SJCRH30 (cell line): ENCODE results near the gene KRTAP4-11. TPM values are rescaled to one million over a fixed set of nuclear protein-coding genes. Genes with fewer than 3 reads are reported as not detected.
"Not testable (repeated sequence)": the region's sequence is repeated elsewhere in the genome, so short reads cannot be mapped to it uniquely, and the experiment has no call there.

Experiments
- DNase-seq, 2 experiments: peaks; one replicate each; pipeline ENCODE4 v3.0.0-alpha.2; 2015 to 2020
- H3K27ac ChIP-seq: fragments of 250-450 bp; sonication (Bioruptor Pico); 2 replicates; pipeline ENCODE4 v1.5.1; 2020; ENCODE audit warnings: mild to moderate bottlenecking, moderate library complexity
- H3K27me3 ChIP-seq: fragments of 250-450 bp; sonication (Bioruptor Pico); 2 replicates; pipeline ENCODE4 v1.5.1; 2020; ENCODE audit warnings: mild to moderate bottlenecking, moderate library complexity
- H3K36me3 ChIP-seq: fragments of 250-450 bp; sonication (Bioruptor Pico); 2 replicates; pipeline ENCODE4 v1.5.1; 2020; ENCODE audit warnings: mild to moderate bottlenecking, moderate library complexity
- H3K4me1 ChIP-seq: fragments of 250-450 bp; sonication (Bioruptor Pico); 2 replicates; pipeline ENCODE4 v1.5.1; 2020; ENCODE audit warnings: mild to moderate bottlenecking, moderate library complexity
- H3K4me3 ChIP-seq: fragments of 250-450 bp; sonication (Bioruptor Pico); 2 replicates; pipeline ENCODE4 v1.5.1; 2020; ENCODE audit warnings: mild to moderate bottlenecking, moderate library complexity
- H3K9me3 ChIP-seq: fragments of 250-450 bp; sonication (Bioruptor Pico); replicated peaks from 2 replicates; pipeline ENCODE4 v1.5.1; 2020; ENCODE audit warnings: mild to moderate bottlenecking, moderate library complexity
- total RNA-seq: library from RNA; depleted of rRNA; stranded (reverse); fragments of >200 nt; shearing (Covaris generic); gene quantifications from 2 replicates; pipeline ENCODE4 v1.2.3, GENCODE V29; 2014

The KRTAP4-11 gene
- total RNA-seq, 1 experiment from 2014 or later = not detected

- H3K4me3 ChIP-seq = no peak overlapping the region
- no peaks in the 10 kb centered on the region for H3K36me3 ChIP-seq
- peaks cover 15% of the 10 kb centered on the region for H3K9me3 ChIP-seq
- no peaks in the 10 kb centered on the region for H3K4me1 ChIP-seq
- H3K27me3 ChIP-seq = no peaks in the 10 kb centered on the region
- no peak overlapping the region for H3K27ac ChIP-seq
- DNase-seq = no peak
These were observed 6.9 kb downstream of the KRTAP4-11 start for GRCh38 chr17:41111151-41111885.

GRCh38 chr17:41108728-41109386, 9.3 kb downstream of the KRTAP4-11 start:
- H3K4me3 ChIP-seq, H3K27ac ChIP-seq, H3K36me3 ChIP-seq, DNase-seq, H3K4me1 ChIP-seq, H3K27me3 ChIP-seq: not testable (repeated sequence)
- peaks cover 17% of the 10 kb centered on the region for H3K9me3 ChIP-seq

GRCh38 chr17:41107941-41108450, 10.2 kb downstream of the KRTAP4-11 start:
- Histone ChIP-seq H3K4me3 (no peak overlapping the region), H3K27me3 (no peaks in the 10 kb centered on the region), H3K27ac (no peak overlapping the region), H3K4me1 (no peaks in the 10 kb centered on the region), H3K36me3 (no peaks in the 10 kb centered on the region), H3K9me3 (peaks cover 15% of the 10 kb centered on the region)
- no peak for DNase-seq

- H3K36me3 ChIP-seq, H3K27me3 ChIP-seq, H3K4me3 ChIP-seq, H3K4me1 ChIP-seq, H3K9me3 ChIP-seq: not testable (repeated sequence)
- peak within 1 kb of the TSS; percentile 31; the same call in 1 of the 2 replicates for H3K27ac ChIP-seq
- DNase-seq = peak; percentile 64 to 72
These were observed 12.8 kb downstream of the KRTAP4-11 start, which contains the start of gene KRTAP4-9 for GRCh38 chr17:41105347-41105746. KRTAP4-9 (plus strand) TSS chr17:41105389; CDS start chr17:41105389, 0 bp downstream.

GRCh38 chr17:41104386-41105038, 13.7 kb downstream of the KRTAP4-11 start:
- not testable (repeated sequence) for H3K4me3 ChIP-seq, H3K4me1 ChIP-seq, DNase-seq, H3K27me3 ChIP-seq, H3K9me3 ChIP-seq, H3K36me3 ChIP-seq, H3K27ac ChIP-seq

- 0 out of 2 replicates have a peak, but pooled peaks cover 2% of the 10 kb centered on the region for H3K4me1 ChIP-seq
- H3K27me3 ChIP-seq = no peaks in the 10 kb centered on the region
- no peak overlapping the region for H3K27ac ChIP-seq
- H3K9me3 ChIP-seq = 0 out of 2 replicates have a peak, but pooled peaks cover 3% of the 10 kb centered on the region
- DNase-seq = no peak
- no peaks in the 10 kb centered on the region for H3K36me3 ChIP-seq
- no peak overlapping the region for H3K4me3 ChIP-seq
These were observed 14.3 kb downstream of the KRTAP4-11 start for GRCh38 chr17:41103896-41104295.

GRCh38 chr17:41101586-41102259, 16.4 kb downstream of the KRTAP4-11 start, which contains the start of gene KRTAP4-16:
KRTAP4-16 (minus strand) TSS chr17:41102209; CDS start chr17:41102209, 0 bp downstream.
- Histone ChIP-seq H3K4me1 (0 out of 2 replicates have a peak, but pooled peaks cover 2% of the 10 kb centered on the region), H3K4me3 (no peak within 1 kb of the TSS), H3K9me3 (0 out of 2 replicates have a peak, but pooled peaks cover 3% of the 10 kb centered on the region), H3K27ac (no peak within 1 kb of the TSS), H3K36me3 (no peaks in the 10 kb centered on the region), H3K27me3 (no peaks in the 10 kb centered on the region)
- DNase-seq = peak; percentile 85 to 86

- not testable (repeated sequence) for H3K4me1 ChIP-seq, H3K27me3 ChIP-seq, H3K27ac ChIP-seq, DNase-seq, H3K4me3 ChIP-seq, H3K36me3 ChIP-seq, H3K9me3 ChIP-seq
These were observed 18.3 kb downstream of the KRTAP4-11 start for GRCh38 chr17:41099682-41100480.

GRCh38 chr17:41098481-41098880, 19.7 kb downstream of the KRTAP4-11 start:
- Histone ChIP-seq H3K27me3 (no peaks in the 10 kb centered on the region), H3K36me3 (no peaks in the 10 kb centered on the region), H3K9me3 (no peaks in the 10 kb centered on the region), H3K27ac (no peak overlapping the region), H3K4me3 (no peak overlapping the region), H3K4me1 (0 out of 2 replicates have a peak, but pooled peaks cover 2% of the 10 kb centered on the region)
- DNase-seq = no peak

- Histone ChIP-seq H3K9me3 (no peaks in the 10 kb centered on the region), H3K27me3 (no peaks in the 10 kb centered on the region), H3K4me1 (0 out of 2 replicates have a peak, but pooled peaks cover 2% of the 10 kb centered on the region), H3K36me3 (no peaks in the 10 kb centered on the region), H3K4me3 (no peak within 1 kb of the TSS), H3K27ac (no peak within 1 kb of the TSS)
- DNase-seq = no peak
These were observed 20.1 kb downstream of the KRTAP4-11 start, which contains the start of gene KRTAP4-8 for GRCh38 chr17:41098042-41098441. KRTAP4-8 (minus strand) TSS chr17:41098142; CDS start chr17:41098084, 58 bp downstream.

- H3K36me3 ChIP-seq = no peaks in the 10 kb centered on the region
- no peaks in the 10 kb centered on the region for H3K4me1 ChIP-seq
- H3K4me3 ChIP-seq = no peak overlapping the region
- H3K27ac ChIP-seq = no peak overlapping the region
- H3K27me3 ChIP-seq = no peaks in the 10 kb centered on the region
- no peaks in the 10 kb centered on the region for H3K9me3 ChIP-seq
- DNase-seq = no peak
These were observed 22.1 kb downstream of the KRTAP4-11 start for GRCh38 chr17:41096055-41096454.

GRCh38 chr17:41088760-41089352, 29.3 kb downstream of the KRTAP4-11 start:
- not testable (repeated sequence) for H3K27me3 ChIP-seq, H3K4me3 ChIP-seq, H3K27ac ChIP-seq, H3K4me1 ChIP-seq, DNase-seq, H3K9me3 ChIP-seq, H3K36me3 ChIP-seq

GRCh38 chr17:41084100-41084856, 33.9 kb downstream of the KRTAP4-11 start, which contains the start of gene KRTAP4-7:
KRTAP4-7 (plus strand) TSS chr17:41084150; CDS start chr17:41084207, 57 bp downstream.
- not testable (repeated sequence) for H3K4me3 ChIP-seq, H3K27ac ChIP-seq, H3K4me1 ChIP-seq, H3K36me3 ChIP-seq, H3K27me3 ChIP-seq, H3K9me3 ChIP-seq
- DNase-seq = peak; percentile 70 to 81
